ENCODE data around the gene TMEM132E.

DNA sequence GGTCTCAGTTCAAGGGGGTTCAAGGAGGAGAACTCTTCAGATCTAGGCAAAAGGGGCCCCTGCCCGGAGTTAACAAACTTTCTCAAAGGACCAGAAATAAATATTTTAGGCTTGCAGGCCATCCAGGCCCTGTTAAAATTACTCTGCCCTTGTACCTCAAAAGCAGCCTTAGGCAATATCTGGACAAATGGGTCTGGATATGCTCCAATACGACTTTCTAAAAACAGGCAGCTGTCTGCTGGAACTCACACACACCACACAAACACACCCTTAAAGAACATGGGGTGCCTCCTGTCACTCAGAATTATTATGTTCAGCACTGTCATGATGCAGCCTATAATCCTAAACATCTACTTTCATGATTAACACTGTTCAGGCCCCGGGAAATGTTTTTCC, 75.5 kb downstream of the TMEM132E start:
- TF ChIP-seq GATA2 (IDR thresholded peaks at IDR 0.05; ENCODE audit: low read depth, low read length) (no peak), GATA3 (IDR thresholded peaks at IDR 0.05; ENCODE audit: low read depth, low read length) (no peak)

Data from SH-SY5Y (cell line).